ENCODE results near the gene TMEM163. TPM values are rescaled to one million over a fixed set of nuclear protein-coding genes. Genes with fewer than 3 reads are reported as not detected.
"Not testable (repeated sequence)": the region's sequence is repeated elsewhere in the genome, so short reads cannot be mapped to it uniquely, and the experiment has no call there.

Gene TMEM163
- total RNA-seq, 1 donor from 2014 or later: 1.0 TPM

DNA sequence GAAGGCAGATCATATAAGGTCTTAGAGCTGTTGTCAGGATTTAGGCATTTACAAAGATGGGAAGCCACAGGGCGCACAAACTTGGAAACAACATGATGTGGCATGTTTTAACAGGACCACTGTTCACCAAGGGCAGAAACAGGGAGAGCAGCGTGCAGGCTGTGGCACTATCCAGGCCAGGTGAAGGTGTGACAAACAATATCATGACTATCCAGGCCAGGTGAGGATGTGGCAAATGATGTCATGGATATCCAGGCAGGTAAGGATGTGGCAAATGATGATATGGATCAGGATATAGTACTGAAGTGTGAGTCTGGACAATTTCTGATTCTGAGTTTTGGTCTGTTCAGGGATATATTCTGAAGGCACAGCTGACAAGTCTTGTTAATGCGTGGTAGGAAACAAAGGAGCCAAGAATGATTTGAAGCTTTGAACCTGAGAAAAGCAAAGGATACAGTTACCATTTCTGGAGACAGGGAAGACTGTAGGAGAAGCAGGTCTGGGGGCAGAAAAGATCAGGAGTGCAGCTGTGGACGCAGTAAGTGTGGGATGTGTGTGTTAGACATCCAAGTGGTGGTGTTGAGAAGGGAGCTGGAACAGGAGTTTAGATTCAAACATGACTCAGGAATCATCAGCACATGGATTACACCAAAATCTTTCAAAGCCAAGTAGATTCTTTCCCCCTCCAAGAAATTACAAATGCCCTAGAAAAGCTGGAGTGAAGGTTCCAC lies 205.9 kb downstream of the TMEM163 start:
- no peak overlapping the region for H3K4me3 Mint-ChIP-seq
- DNase-seq (ENCODE audit: low read depth, low spot score): no peak
- no peaks in the 10 kb centered on the region for H3K9me3 Mint-ChIP-seq
- TF ChIP-seq CTCF (conservative IDR thresholded peaks at IDR 0.05): no peak
- H3K27me3 Mint-ChIP-seq (ENCODE audit: low read depth): no peaks in the 10 kb centered on the region
- no peaks in the 10 kb centered on the region for H3K36me3 Mint-ChIP-seq (ENCODE audit: low read depth)
- H3K27ac Mint-ChIP-seq (ENCODE audit: unreplicated experiment): no peak overlapping the region
- H3K4me1 Mint-ChIP-seq: no peaks in the 10 kb centered on the region

DNA sequence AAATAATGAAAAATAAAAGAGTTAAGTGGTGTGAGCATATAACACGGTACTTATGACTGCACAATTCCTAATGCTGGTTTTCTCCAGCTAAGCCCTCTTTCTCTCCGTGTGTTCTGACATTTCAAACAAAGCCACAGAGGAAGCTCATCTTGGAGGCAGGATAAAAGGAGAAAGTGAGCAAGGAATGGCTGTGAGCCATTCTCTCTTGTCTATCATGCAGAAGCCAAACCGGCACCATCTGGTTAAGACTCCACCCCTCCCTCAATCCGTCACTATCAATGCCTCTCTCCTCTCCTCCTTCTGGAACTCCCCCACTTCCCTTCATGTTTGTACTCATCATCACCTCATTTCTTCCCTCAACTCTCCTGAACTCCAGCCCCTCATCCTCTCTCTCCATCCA lies 210.4 kb downstream of the TMEM163 start:
- TF ChIP-seq CTCF (conservative IDR thresholded peaks at IDR 0.05): no peak
- no peak overlapping the region for H3K4me3 Mint-ChIP-seq
- no peaks in the 10 kb centered on the region for H3K4me1 Mint-ChIP-seq
- H3K27me3 Mint-ChIP-seq (ENCODE audit: low read depth): no peaks in the 10 kb centered on the region
- DNase-seq (ENCODE audit: low read depth, low spot score): no peak
- no peaks in the 10 kb centered on the region for H3K9me3 Mint-ChIP-seq
- H3K36me3 Mint-ChIP-seq (ENCODE audit: low read depth): no peaks in the 10 kb centered on the region
- H3K27ac Mint-ChIP-seq (ENCODE audit: unreplicated experiment): no peak overlapping the region

DNA sequence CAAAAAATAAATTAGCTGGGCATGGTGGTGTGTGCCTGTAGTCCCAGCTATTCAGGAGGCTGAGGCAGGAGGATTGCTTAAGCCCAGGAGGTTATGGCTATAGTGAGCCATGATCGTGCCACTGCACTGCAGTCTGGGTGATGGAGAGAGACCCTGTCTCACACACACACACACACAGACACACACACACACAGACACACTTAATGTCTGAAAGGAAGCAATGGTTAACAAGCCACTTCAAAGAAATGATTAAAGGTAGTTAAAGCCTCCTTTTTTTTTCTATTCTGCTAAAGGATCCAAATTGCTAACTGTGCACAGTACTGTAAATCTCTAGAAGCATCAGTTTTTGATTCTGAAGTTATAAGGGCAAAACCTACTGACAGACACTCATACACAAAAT lies 211.1 kb downstream of the TMEM163 start:
- no peak for DNase-seq (ENCODE audit: low read depth, low spot score)
- no peaks in the 10 kb centered on the region for H3K4me1 Mint-ChIP-seq
- H3K27me3 Mint-ChIP-seq (ENCODE audit: low read depth): no peaks in the 10 kb centered on the region
- no peak overlapping the region for H3K4me3 Mint-ChIP-seq
- no peaks in the 10 kb centered on the region for H3K36me3 Mint-ChIP-seq (ENCODE audit: low read depth)
- H3K27ac Mint-ChIP-seq (ENCODE audit: unreplicated experiment): no peak overlapping the region
- TF ChIP-seq CTCF (conservative IDR thresholded peaks at IDR 0.05): no peak
- H3K9me3 Mint-ChIP-seq: no peaks in the 10 kb centered on the region

- not testable (repeated sequence) for DNase-seq (ENCODE audit: low read depth, low spot score); H3K27ac Mint-ChIP-seq (ENCODE audit: unreplicated experiment); H3K4me3 Mint-ChIP-seq; H3K4me1 Mint-ChIP-seq; H3K36me3 Mint-ChIP-seq (ENCODE audit: low read depth); H3K27me3 Mint-ChIP-seq (ENCODE audit: low read depth); H3K9me3 Mint-ChIP-seq
Observed at GRCh38 chr2:134507159-134507558, 211.6 kb downstream of the TMEM163 start.

DNA sequence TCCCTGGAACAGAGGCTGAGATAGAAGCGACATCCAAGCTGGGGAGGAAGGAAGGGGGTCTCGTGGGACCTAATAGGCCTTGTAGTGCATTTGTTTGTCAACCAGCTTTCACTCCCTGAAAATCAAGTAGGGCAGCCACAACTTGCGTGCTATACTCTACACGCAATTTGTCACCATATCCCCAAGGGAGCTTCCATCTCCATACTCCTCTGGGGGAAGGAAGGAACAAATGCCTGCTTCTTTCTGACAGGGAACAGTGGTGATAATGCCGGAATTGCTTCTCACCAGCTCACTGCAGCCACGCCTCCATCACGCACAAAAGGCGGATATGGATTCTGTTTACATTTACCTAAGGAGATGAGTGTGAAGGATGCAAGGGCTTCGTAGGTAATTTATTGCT lies 213.4 kb downstream of the TMEM163 start:
- no peak overlapping the region for H3K4me3 Mint-ChIP-seq
- TF ChIP-seq CTCF (conservative IDR thresholded peaks at IDR 0.05): no peak
- H3K4me1 Mint-ChIP-seq: no peaks in the 10 kb centered on the region
- DNase-seq (ENCODE audit: low read depth, low spot score): no peak
- H3K27me3 Mint-ChIP-seq (ENCODE audit: low read depth): no peaks in the 10 kb centered on the region
- H3K27ac Mint-ChIP-seq (ENCODE audit: unreplicated experiment): no peak overlapping the region
- H3K36me3 Mint-ChIP-seq (ENCODE audit: low read depth): no peaks in the 10 kb centered on the region
- H3K9me3 Mint-ChIP-seq: no peaks in the 10 kb centered on the region

GRCh38 chr2:134504586-134505336 lies 214.0 kb downstream of the TMEM163 start:
- H3K27ac Mint-ChIP-seq (ENCODE audit: unreplicated experiment): no peak overlapping the region

More at GRCh38 chr2:134504586-134505336, 214.0 kb downstream of the TMEM163 start:
- TF ChIP-seq CTCF (conservative IDR thresholded peaks at IDR 0.05): no peak
- Mint-ChIP-seq H3K4me1 (no peaks in the 10 kb centered on the region), H3K4me3 (no peak overlapping the region), H3K9me3 (no peaks in the 10 kb centered on the region), H3K27me3 (ENCODE audit: low read depth) (no peaks in the 10 kb centered on the region), H3K36me3 (ENCODE audit: low read depth) (no peaks in the 10 kb centered on the region)
- no peak for DNase-seq (ENCODE audit: low read depth, low spot score)
